Mucosa of rectum (tissue), 2 donors: Measurements from ENCODE around the gene CLEC20A.
A peak's percentile ranks its signal among the peaks of the same experiment; 100 is the strongest.

Experiments used
- H3K27ac ChIP-seq, 2 donors: one replicate each; pipeline ENCODE4 v1.7.0; 2013; ENCODE audit warnings: inconsistent platforms in 2 of 2, low read depth in 2 of 2, low read length in 2 of 2
- H3K27me3 ChIP-seq, 2 donors: one replicate each; pipeline ENCODE4 v1.7.0; 2013; ENCODE audit warnings: low read length in 2 of 2; ENCODE audit not compliant: control insufficient read depth in 2 of 2, insufficient read depth in 2 of 2
- H3K36me3 ChIP-seq, 2 donors: one replicate each; pipeline ENCODE4 v1.7.0; 2013; ENCODE audit warnings: low read length in 2 of 2; ENCODE audit not compliant: control insufficient read depth in 2 of 2, insufficient read depth in 2 of 2
- H3K4me1 ChIP-seq, 2 donors: one replicate each; pipeline ENCODE4 v1.7.0; 2013; ENCODE audit warnings: low read length in 2 of 2, mild to moderate bottlenecking in 1 of 2; ENCODE audit not compliant: control insufficient read depth in 2 of 2, insufficient read depth in 2 of 2
- H3K4me3 ChIP-seq, 2 donors: one replicate each; pipeline ENCODE4 v1.7.0; 2013; ENCODE audit warnings: low read length in 2 of 2
- H3K9ac ChIP-seq, 2 donors: one replicate each; pipeline ENCODE4 v1.7.0; 2013; ENCODE audit warnings: low read length in 2 of 2, low read depth in 1 of 2, mild to moderate bottlenecking in 1 of 2
- H3K9me3 ChIP-seq, 2 donors: one replicate each; pipeline ENCODE4 v1.7.0; 2013; ENCODE audit warnings: low read length in 2 of 2; ENCODE audit not compliant: control insufficient read depth in 2 of 2
- donor health status: healthy.
- donor health status: Normal muscosa, but diverticular disease.

CLEC20A gene

GRCh38 chr1:178492341-178492740, 4.4 kb downstream of the CLEC20A start:
- Histone ChIP-seq H3K9me3 (no peaks in the 10 kb centered on the region), H3K4me3 (no peak overlapping the region), H3K27ac (no peak overlapping the region), H3K9ac (no peak overlapping the region), H3K4me1 (no peaks in the 10 kb centered on the region), H3K27me3 (no peaks in the 10 kb centered on the region), H3K36me3 (no peaks in the 10 kb centered on the region)

- no peaks in the 10 kb centered on the region for H3K4me1 ChIP-seq
- H3K9me3 ChIP-seq = no peaks in the 10 kb centered on the region
- no peaks in the 10 kb centered on the region for H3K27me3 ChIP-seq
- H3K9ac ChIP-seq = no peak overlapping the region
- no peaks in the 10 kb centered on the region for H3K36me3 ChIP-seq
- H3K4me3 ChIP-seq = no peak overlapping the region
- H3K27ac ChIP-seq = no peak overlapping the region
Measured at GRCh38 chr1:178491721-178492120, 5.0 kb downstream of the CLEC20A start.

- Histone ChIP-seq H3K4me1 (no peaks in the 10 kb centered on the region), H3K9ac (no peak overlapping the region), H3K27ac (no peak overlapping the region), H3K9me3 (no peaks in the 10 kb centered on the region), H3K36me3 (no peaks in the 10 kb centered on the region), H3K27me3 (no peaks in the 10 kb centered on the region), H3K4me3 (no peak overlapping the region)
Measured at GRCh38 chr1:178490967-178491366, 5.8 kb downstream of the CLEC20A start.

- Histone ChIP-seq H3K4me3 (no peak overlapping the region), H3K27me3 (no peaks in the 10 kb centered on the region), H3K27ac (no peak overlapping the region), H3K9ac (no peak overlapping the region), H3K36me3 (no peaks in the 10 kb centered on the region), H3K4me1 (no peaks in the 10 kb centered on the region), H3K9me3 (no peaks in the 10 kb centered on the region)
Measured at GRCh38 chr1:178490136-178490535, 6.6 kb downstream of the CLEC20A start.

- Histone ChIP-seq H3K27ac (no peak overlapping the region), H3K9ac (no peak overlapping the region), H3K36me3 (no peaks in the 10 kb centered on the region), H3K27me3 (no peaks in the 10 kb centered on the region), H3K4me3 (no peak overlapping the region), H3K4me1 (no peaks in the 10 kb centered on the region), H3K9me3 (no peaks in the 10 kb centered on the region)
Measured at GRCh38 chr1:178489399-178489798, 7.4 kb downstream of the CLEC20A start.

GRCh38 chr1:178488393-178488792, 8.4 kb downstream of the CLEC20A start:
- H3K27ac ChIP-seq = no peak overlapping the region
- no peak overlapping the region for H3K4me3 ChIP-seq
- H3K4me1 ChIP-seq = no peaks in the 10 kb centered on the region
- no peaks in the 10 kb centered on the region for H3K36me3 ChIP-seq
- no peaks in the 10 kb centered on the region for H3K27me3 ChIP-seq
- H3K9me3 ChIP-seq = no peaks in the 10 kb centered on the region
- H3K9ac ChIP-seq = no peak overlapping the region

- H3K36me3 ChIP-seq = no peaks in the 10 kb centered on the region
- H3K4me1 ChIP-seq = no peaks in the 10 kb centered on the region
- H3K27ac ChIP-seq = no peak overlapping the region
- peak overlapping the region in 1 of 2 donors; percentile 6 for H3K4me3 ChIP-seq
- no peaks in the 10 kb centered on the region for H3K9me3 ChIP-seq
- no peaks in the 10 kb centered on the region for H3K27me3 ChIP-seq
- H3K9ac ChIP-seq = no peak overlapping the region
Measured at GRCh38 chr1:178487070-178487615, 9.6 kb downstream of the CLEC20A start.

GRCh38 chr1:178486100-178487069, 10.4 kb downstream of the CLEC20A start:
- no peaks in the 10 kb centered on the region for H3K36me3 ChIP-seq
- H3K27me3 ChIP-seq = no peaks in the 10 kb centered on the region
- no peak overlapping the region for H3K27ac ChIP-seq
- no peaks in the 10 kb centered on the region for H3K4me1 ChIP-seq
- no peaks in the 10 kb centered on the region for H3K9me3 ChIP-seq
- no peak overlapping the region for H3K9ac ChIP-seq
- H3K4me3 ChIP-seq = peak overlapping the region in 1 of 2 donors; percentile 6

GRCh38 chr1:178485541-178485981, 11.2 kb downstream of the CLEC20A start:
- no peaks in the 10 kb centered on the region for H3K36me3 ChIP-seq
- no peaks in the 10 kb centered on the region for H3K4me1 ChIP-seq
- no peak overlapping the region for H3K27ac ChIP-seq
- no peak overlapping the region for H3K9ac ChIP-seq
- no peaks in the 10 kb centered on the region for H3K27me3 ChIP-seq
- H3K9me3 ChIP-seq = no peaks in the 10 kb centered on the region
- H3K4me3 ChIP-seq = no peak overlapping the region

- H3K9ac ChIP-seq = no peak overlapping the region
- no peak overlapping the region for H3K4me3 ChIP-seq
- no peak overlapping the region for H3K27ac ChIP-seq
- H3K9me3 ChIP-seq = no peaks in the 10 kb centered on the region
- H3K36me3 ChIP-seq = no peaks in the 10 kb centered on the region
- H3K27me3 ChIP-seq = no peaks in the 10 kb centered on the region
- H3K4me1 ChIP-seq = no peaks in the 10 kb centered on the region
Measured at GRCh38 chr1:178484698-178485225, 12.0 kb downstream of the CLEC20A start.
